ENCODE results near the gene UNK. TPM values are rescaled to one million over a fixed set of nuclear protein-coding genes. Genes with fewer than 3 reads are reported as not detected.
A peak's percentile ranks its signal among the peaks of the same experiment; 100 is the strongest.

The UNK gene, protein sequence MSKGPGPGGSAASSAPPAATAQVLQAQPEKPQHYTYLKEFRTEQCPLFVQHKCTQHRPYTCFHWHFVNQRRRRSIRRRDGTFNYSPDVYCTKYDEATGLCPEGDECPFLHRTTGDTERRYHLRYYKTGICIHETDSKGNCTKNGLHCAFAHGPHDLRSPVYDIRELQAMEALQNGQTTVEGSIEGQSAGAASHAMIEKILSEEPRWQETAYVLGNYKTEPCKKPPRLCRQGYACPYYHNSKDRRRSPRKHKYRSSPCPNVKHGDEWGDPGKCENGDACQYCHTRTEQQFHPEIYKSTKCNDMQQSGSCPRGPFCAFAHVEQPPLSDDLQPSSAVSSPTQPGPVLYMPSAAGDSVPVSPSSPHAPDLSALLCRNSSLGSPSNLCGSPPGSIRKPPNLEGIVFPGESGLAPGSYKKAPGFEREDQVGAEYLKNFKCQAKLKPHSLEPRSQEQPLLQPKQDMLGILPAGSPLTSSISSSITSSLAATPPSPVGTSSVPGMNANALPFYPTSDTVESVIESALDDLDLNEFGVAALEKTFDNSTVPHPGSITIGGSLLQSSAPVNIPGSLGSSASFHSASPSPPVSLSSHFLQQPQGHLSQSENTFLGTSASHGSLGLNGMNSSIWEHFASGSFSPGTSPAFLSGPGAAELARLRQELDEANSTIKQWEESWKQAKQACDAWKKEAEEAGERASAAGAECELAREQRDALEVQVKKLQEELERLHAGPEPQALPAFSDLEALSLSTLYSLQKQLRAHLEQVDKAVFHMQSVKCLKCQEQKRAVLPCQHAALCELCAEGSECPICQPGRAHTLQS
- total RNA-seq (2014; rRNA removed; shearing (Covaris generic)) = 40.6 and 51.4 TPM in 2 replicates

DNA sequence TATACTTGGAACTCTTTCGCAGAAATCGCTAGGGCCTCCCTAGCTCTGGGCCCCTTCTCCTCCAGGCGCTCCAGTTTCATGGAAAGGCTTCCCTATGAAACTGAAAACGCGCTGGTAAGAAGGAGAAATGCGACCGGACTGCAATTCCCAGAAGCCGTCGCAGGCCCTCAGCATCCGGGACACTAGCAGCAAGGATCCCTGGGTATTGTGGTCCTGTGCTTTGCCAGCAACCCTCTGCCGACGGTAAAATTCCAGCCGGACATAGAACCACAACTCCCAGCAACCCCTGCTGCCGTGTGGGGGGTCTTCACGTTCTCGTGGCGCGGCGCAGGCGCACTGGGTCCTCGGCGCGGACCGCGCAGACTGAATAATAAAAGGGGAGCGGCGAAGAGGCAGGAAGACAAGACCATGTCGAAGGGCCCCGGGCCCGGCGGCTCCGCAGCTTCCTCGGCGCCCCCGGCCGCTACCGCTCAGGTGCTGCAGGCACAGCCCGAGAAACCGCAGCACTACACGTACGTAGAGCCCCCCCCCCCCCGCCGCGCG is at the start of gene UNK:
Gene UNK, plus strand, starts transcription at position 334 of the 543 bp plus-strand sequence. Its CDS starts 75 bp downstream, at position 409.
- peak within 1 kb of the TSS; percentile 96 for H3K27ac ChIP-seq
- peak; percentile 100 for DNase-seq
- H3K36me3 ChIP-seq = no peaks in the 10 kb centered on the region
- peak within 1 kb of the TSS; percentile 83 for H3K4me3 ChIP-seq
- no peaks in the 10 kb centered on the region for H3K27me3 ChIP-seq
- H3K4me1 ChIP-seq = peaks cover 11% of the 10 kb centered on the region
- H3K9me3 ChIP-seq (replicated peaks) = no peaks in the 10 kb centered on the region

DNA sequence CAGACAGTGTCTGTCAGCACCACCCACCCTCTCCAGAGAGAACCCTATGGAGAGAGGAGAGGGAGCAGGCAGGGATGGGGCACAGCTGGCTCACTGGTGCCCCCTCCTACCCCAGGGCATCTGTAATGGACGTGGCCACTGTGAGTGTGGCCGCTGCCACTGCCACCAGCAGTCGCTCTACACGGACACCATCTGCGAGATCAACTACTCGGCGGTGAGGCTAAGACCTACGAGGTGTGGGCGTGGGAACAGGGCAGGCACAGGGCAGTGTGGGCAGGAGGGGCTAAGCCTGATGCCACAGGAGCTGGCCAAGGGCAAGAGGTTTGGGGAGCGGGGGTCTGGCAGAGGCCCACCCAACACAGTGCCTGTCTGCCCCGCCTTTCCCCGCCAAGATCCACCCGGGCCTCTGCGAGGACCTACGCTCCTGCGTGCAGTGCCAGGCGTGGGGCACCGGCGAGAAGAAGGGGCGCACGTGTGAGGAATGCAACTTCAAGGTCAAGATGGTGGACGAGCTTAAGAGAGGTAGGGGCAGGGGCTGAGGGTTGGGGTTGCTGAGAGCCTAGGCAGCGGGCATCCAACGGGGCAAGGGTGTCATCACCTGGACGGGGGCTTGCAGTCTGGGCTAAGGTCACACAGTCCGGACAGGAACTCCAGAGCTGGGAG is 48.3 kb upstream of the UNK start:
- no peaks in the 10 kb centered on the region for H3K9me3 ChIP-seq (replicated peaks)
- no peak overlapping the region for H3K27ac ChIP-seq
- H3K4me3 ChIP-seq = no peak overlapping the region
- H3K36me3 ChIP-seq = no peaks in the 10 kb centered on the region
- H3K4me1 ChIP-seq = no peaks in the 10 kb centered on the region
- no peak for DNase-seq
- peaks cover 11% of the 10 kb centered on the region; the same call in 1 of the 2 replicates for H3K27me3 ChIP-seq

GRCh38 chr17:75737133-75737962 is 47.3 kb upstream of the UNK start:
- H3K36me3 ChIP-seq = no peaks in the 10 kb centered on the region
- H3K27me3 ChIP-seq = peaks cover 11% of the 10 kb centered on the region; the same call in 1 of the 2 replicates
- no peaks in the 10 kb centered on the region for H3K4me1 ChIP-seq
- H3K4me3 ChIP-seq = no peak overlapping the region
- H3K9me3 ChIP-seq (replicated peaks) = no peaks in the 10 kb centered on the region
- H3K27ac ChIP-seq = no peak overlapping the region
- no peak for DNase-seq

DNA sequence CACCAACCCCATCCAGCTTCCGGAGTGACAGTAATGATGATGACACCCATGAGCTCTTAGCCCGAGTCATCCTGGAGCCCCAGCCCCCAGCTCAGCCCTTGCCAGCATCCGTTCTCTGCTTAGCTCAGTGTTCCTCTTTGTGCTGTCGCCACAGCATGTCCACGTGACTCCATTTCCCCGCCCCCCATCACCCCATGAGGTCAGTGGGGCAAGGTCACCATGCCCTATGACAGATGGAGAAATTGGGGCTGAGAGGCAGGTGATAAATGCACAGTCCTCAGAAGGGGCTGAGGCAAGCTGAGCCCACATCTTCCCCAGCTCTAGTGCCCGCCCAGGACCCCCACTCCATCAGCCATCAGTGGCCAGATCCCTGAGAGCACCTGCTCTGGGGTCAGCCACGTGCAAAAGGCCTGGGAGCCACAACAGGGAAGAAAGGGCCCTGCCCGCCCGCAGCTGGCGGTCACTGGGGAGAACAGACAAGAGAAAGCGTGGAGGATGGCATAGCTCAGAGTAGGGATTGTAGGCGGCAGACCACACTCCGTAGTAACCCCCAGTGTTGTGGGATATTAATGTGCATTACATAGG is 46.3 kb upstream of the UNK start:
- Histone ChIP-seq H3K36me3 (no peaks in the 10 kb centered on the region), H3K4me3 (no peak overlapping the region), H3K9me3 (replicated peaks) (no peaks in the 10 kb centered on the region), H3K4me1 (no peaks in the 10 kb centered on the region), H3K27me3 (peaks cover 11% of the 10 kb centered on the region; the same call in 1 of the 2 replicates), H3K27ac (no peak overlapping the region)
- DNase-seq = no peak

DNA sequence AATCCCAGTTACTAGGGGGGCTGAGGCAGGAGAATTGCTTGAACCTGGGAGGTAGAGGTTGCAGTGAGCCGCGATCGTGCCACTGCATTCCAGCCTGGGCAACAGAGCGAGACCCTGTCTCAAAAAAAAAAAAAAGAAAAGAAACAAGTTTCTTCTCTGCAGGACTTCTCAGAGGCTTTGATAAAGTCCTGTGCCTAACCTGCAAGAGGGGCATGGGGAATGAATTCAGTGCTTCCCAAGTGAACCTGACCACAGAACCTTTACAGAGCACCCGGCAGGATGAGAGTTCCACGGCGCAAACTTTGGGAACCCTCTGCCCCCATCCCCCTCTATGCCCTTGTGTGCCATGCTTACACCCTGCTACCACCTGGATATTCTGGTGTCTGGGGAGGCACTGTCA is 45.4 kb upstream of the UNK start:
- no peaks in the 10 kb centered on the region for H3K4me1 ChIP-seq
- no peak for DNase-seq
- peaks cover 11% of the 10 kb centered on the region; the same call in 1 of the 2 replicates for H3K27me3 ChIP-seq
- H3K4me3 ChIP-seq = no peak overlapping the region
- H3K36me3 ChIP-seq = no peaks in the 10 kb centered on the region
- H3K27ac ChIP-seq = no peak overlapping the region
- no peaks in the 10 kb centered on the region for H3K9me3 ChIP-seq (replicated peaks)

GRCh38 chr17:75739801-75740200 is 44.8 kb upstream of the UNK start:
- H3K27me3 ChIP-seq = peaks cover 11% of the 10 kb centered on the region; the same call in 1 of the 2 replicates
- H3K36me3 ChIP-seq = no peaks in the 10 kb centered on the region
- no peaks in the 10 kb centered on the region for H3K4me1 ChIP-seq
- no peak overlapping the region for H3K4me3 ChIP-seq
- no peaks in the 10 kb centered on the region for H3K9me3 ChIP-seq (replicated peaks)
- no peak for DNase-seq
- no peak overlapping the region for H3K27ac ChIP-seq

GRCh38 chr17:75740215-75740614 is 44.4 kb upstream of the UNK start:
- Histone ChIP-seq H3K27me3 (peaks cover 11% of the 10 kb centered on the region; the same call in 1 of the 2 replicates), H3K9me3 (replicated peaks) (no peaks in the 10 kb centered on the region), H3K4me1 (no peaks in the 10 kb centered on the region), H3K36me3 (no peaks in the 10 kb centered on the region), H3K27ac (no peak overlapping the region), H3K4me3 (no peak overlapping the region)
- no peak for DNase-seq

- Histone ChIP-seq H3K27ac (no peak overlapping the region), H3K4me3 (no peak overlapping the region)
- no peak for DNase-seq
These were observed 44.0 kb upstream of the UNK start for GRCh38 chr17:75740631-75741077.

DNA sequence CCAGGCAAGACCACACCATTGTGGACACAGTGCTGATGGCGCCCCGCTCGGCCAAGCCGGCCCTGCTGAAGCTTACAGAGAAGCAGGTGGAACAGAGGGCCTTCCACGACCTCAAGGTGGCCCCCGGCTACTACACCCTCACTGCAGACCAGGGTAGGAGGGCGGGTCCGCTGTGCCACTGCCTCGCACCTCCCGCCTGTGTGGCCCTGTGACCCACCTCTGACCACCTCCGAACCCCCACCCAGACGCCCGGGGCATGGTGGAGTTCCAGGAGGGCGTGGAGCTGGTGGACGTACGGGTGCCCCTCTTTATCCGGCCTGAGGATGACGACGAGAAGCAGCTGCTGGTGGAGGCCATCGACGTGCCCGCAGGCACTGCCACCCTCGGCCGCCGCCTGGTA is 42.3 kb upstream of the UNK start:
- Histone ChIP-seq H3K27ac (no peak overlapping the region), H3K4me3 (no peak overlapping the region), H3K4me1 (no peaks in the 10 kb centered on the region), H3K36me3 (no peaks in the 10 kb centered on the region), H3K27me3 (peaks cover 8% of the 10 kb centered on the region; the same call in 1 of the 2 replicates), H3K9me3 (replicated peaks) (no peaks in the 10 kb centered on the region)
- no peak for DNase-seq

More at GRCh38 chr17:75740631-75741077, 44.0 kb upstream of the UNK start:
- H3K36me3 ChIP-seq = no peaks in the 10 kb centered on the region
- no peaks in the 10 kb centered on the region for H3K4me1 ChIP-seq
- H3K27me3 ChIP-seq = peaks cover 11% of the 10 kb centered on the region; the same call in 1 of the 2 replicates
- H3K9me3 ChIP-seq (replicated peaks) = no peaks in the 10 kb centered on the region

DNA sequence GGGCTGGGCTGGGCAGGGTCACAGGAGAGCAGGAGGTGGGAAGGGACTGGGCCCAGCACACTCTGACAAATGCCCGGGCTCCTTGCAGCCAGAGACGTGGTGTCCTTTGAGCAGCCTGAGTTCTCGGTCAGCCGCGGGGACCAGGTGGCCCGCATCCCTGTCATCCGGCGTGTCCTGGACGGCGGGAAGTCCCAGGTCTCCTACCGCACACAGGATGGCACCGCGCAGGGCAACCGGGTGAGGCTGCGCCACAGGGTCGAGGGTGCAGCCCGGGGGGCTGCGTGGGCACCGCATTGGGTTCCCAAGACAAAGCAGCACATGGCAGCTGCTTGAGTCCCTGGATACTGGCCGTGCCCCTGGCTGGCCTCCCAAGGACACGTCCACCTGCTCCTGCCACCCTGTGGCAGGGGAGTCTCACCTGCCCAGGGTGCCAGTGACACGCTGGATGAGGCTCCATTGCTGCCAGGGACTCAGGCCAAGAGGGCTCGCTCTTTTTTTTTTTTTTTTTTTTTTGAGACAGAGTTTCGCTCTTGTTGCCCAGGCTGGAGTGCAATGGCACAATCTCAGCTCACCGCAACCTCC is 40.9 kb upstream of the UNK start:
- H3K27ac ChIP-seq = no peak overlapping the region
- H3K4me1 ChIP-seq = no peaks in the 10 kb centered on the region
- H3K9me3 ChIP-seq (replicated peaks) = no peaks in the 10 kb centered on the region
- H3K36me3 ChIP-seq = no peaks in the 10 kb centered on the region
- DNase-seq = no peak
- peaks cover 4% of the 10 kb centered on the region; the same call in 1 of the 2 replicates for H3K27me3 ChIP-seq
- H3K4me3 ChIP-seq = no peak overlapping the region

- Histone ChIP-seq H3K4me1 (peaks cover 21% of the 10 kb centered on the region), H3K4me3 (no peak overlapping the region), H3K9me3 (replicated peaks) (no peaks in the 10 kb centered on the region), H3K27ac (no peak overlapping the region), H3K36me3 (no peaks in the 10 kb centered on the region), H3K27me3 (no peaks in the 10 kb centered on the region)
- no peak for DNase-seq
These were observed 35.9 kb upstream of the UNK start for GRCh38 chr17:75748706-75749105.

DNA sequence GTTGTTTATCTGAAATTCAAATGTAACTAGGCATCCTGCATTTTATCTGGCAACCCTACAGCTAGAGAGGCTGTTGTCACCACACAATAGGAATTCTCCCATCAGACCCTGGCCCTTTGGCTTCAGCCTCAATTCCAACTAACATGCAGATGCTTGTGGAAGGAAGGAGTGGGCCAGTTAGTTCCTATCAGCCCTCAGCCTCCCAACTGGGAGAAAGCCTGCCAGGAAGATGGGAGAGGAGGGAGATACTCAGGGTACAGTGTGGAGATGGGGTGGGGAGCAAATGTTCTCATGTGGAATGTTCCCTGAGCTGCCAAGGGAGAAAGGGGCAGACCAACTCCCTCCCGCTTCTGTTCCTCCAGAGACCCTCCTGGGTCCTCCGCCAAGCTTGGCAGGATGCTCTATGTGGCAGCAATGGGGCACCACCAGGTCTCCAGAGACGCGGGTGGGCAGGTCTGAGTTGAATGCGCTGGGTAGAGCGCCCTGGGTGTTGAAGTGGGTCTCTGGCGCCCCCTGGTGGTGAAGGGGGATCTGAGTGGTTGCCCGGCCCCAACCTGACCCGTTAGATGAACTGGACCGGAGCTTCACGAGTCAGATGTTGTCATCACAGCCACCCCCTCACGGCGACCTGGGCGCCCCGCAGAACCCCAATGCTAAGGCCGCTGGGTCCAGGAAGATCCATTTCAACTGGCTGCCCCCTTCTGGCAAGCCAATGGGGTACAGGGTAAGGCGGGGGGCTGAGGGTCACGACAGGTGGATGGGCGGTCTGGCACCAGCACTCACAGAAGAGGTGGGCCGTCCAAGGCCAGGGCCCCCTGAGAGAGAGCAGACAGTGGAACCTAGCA is 34.8 kb upstream of the UNK start:
- Histone ChIP-seq H3K9me3 (replicated peaks) (no peaks in the 10 kb centered on the region), H3K27ac (no peak overlapping the region), H3K36me3 (no peaks in the 10 kb centered on the region), H3K4me3 (no peak overlapping the region), H3K4me1 (peaks cover 29% of the 10 kb centered on the region), H3K27me3 (no peaks in the 10 kb centered on the region)
- DNase-seq = peak; percentile 83 to 91

Data from SJCRH30 (cell line).